ENCODE measurements around the gene PCDHGB7.
"Not testable (repeated sequence)": the region's sequence is repeated elsewhere in the genome, so short reads cannot be mapped to it uniquely, and the experiment has no call there.

Gene PCDHGB7

GRCh38 chr5:141397756-141398551 is 19.5 kb upstream of the PCDHGB7 start, which contains the start of gene PCDHGB5:
Gene PCDHGB5 (plus strand): TSS chr5:141397947. CDS start chr5:141398128, 181 bp downstream.
- DNase-seq (ENCODE audit: low read depth): peak; percentile 67

- no peak for DNase-seq (ENCODE audit: low read depth)
Observed at GRCh38 chr5:141398608-141399007, 18.9 kb upstream of the PCDHGB7 start.

- DNase-seq (ENCODE audit: low read depth): no peak
Observed at GRCh38 chr5:141399555-141400258, 17.8 kb upstream of the PCDHGB7 start.

- DNase-seq (ENCODE audit: low read depth): peak; percentile 48
Observed at GRCh38 chr5:141402553-141403243, 14.8 kb upstream of the PCDHGB7 start, which contains the start of gene PCDHGA9. Gene PCDHGA9 (plus strand): TSS chr5:141402778. CDS start chr5:141402953, 175 bp downstream.

- no peak for DNase-seq (ENCODE audit: low read depth)
Observed at GRCh38 chr5:141403387-141403786, 14.1 kb upstream of the PCDHGB7 start.

GRCh38 chr5:141407790-141408505 is 9.5 kb upstream of the PCDHGB7 start, which contains the start of gene PCDHGB6:
Gene PCDHGB6 (plus strand): TSS chr5:141408021. CDS start chr5:141408203, 182 bp downstream.
- DNase-seq (ENCODE audit: low read depth): peak; percentile 41

DNA sequence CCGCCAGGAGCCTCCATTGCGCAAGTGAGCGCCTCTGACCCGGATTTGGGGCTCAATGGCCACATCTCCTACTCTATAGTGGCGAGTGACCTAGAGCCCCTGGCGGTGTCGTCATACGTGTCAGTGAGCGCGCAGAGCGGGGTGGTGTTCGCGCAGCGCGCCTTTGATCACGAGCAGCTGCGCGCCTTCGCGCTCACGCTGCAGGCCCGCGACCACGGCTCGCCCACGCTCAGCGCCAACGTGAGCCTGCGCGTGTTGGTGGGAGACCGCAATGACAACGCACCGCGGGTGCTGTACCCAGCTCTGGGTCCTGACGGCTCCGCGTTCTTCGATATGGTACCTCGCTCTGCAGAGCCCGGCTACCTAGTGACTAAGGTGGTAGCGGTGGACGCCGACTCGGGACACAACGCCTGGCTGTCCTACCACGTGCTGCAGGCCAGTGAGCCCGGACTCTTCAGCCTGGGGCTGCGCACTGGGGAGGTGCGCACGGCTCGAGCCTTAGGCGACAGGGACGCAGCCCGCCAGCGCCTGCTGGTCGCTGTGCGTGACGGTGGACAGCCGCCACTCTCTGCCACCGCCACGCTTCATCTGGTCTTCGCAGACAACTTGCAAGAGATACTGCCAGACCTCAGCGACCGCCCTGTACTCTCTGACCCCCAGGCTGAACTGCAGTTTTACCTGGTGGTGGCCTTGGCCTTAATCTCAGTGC is 7.7 kb upstream of the PCDHGB7 start:
- no peak for DNase-seq (ENCODE audit: low read depth)

GRCh38 chr5:141411575-141411974 is 5.9 kb upstream of the PCDHGB7 start:
- no peak for DNase-seq (ENCODE audit: low read depth)

DNA sequence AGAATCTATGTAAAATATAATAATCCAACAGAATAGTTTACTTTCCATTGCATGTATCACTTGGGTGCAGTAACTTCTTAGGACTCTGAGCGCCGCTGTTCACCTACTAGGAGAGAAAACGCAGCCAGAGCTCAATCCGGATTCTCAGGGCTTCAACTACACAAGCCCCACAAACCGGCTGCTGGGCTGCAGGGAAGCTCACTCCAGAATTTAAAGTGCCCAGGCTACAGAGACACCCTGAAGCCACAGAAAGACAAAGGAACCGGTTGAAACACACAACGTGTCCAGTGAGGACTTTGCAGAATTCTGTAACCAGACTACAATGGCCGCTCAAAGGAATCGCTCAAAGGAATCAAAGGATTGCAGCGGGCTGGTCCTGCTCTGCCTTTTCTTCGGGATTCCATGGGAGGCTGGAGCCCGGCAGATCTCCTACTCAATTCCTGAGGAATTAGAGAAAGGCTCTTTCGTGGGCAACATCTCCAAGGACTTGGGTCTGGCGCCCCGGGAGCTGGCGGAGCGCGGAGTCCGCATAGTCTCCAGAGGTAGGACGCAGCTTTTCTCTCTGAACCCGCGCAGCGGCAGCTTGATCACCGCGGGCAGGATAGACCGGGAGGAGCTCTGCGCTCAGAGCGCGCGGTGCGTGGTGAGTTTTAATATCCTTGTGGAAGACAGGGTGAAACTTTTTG is 4.5 kb upstream of the PCDHGB7 start, which contains the start of gene PCDHGA10:
TSS of gene PCDHGA10 (plus strand) at position 134 of the 686 bp plus-strand sequence. CDS start at position 323, 189 bp downstream.
- peak; percentile 74 for DNase-seq (ENCODE audit: low read depth)

DNA sequence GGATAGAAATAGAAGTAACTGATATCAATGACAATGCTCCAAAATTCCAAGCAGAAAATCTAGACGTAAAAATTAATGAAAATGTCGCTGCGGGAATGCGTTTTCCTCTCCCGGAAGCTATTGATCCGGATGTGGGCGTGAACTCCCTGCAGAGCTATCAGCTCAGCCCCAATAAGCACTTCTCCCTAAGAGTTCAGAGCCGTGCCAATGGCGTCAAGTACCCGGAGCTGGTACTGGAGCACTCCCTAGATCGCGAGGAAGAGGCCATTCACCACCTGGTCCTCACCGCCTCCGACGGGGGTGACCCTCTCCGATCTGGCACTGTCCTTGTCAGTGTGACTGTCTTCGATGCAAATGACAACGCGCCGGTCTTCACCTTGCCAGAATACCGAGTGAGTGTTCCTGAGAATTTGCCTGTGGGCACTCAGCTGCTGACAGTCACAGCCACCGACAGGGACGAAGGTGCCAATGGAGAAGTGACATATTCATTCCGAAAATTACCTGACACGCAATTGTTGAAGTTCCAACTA is 3.9 kb upstream of the PCDHGB7 start:
- no peak for DNase-seq (ENCODE audit: low read depth)

DNA sequence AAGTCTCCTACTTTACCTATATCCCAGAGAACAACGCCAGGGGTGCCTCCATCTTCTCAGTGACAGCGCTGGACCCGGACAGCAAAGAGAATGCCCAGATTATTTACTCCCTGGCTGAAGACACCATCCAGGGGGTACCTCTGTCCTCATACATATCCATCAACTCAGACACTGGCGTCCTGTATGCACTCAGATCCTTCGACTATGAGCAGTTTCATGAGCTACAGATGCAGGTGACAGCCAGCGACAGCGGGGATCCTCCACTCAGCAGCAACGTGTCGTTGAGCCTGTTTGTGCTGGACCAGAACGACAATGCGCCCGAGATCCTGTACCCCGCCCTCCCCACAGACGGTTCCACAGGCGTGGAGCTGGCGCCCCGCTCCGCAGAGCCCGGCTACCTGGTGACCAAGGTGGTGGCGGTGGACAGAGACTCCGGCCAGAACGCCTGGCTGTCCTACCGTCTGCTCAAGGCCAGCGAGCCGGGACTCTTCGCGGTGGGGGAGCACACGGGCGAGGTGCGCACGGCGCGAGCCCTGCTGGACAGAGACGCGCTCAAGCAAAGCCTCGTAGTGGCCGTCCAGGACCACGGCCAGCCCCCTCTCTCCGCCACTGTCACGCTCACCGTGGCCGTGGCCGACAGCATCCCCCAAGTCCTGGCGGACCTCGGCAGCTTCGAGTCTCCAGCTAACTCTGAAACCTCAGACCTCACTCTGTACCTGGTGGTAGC is 2.8 kb upstream of the PCDHGB7 start:
- DNase-seq (ENCODE audit: low read depth): not testable (repeated sequence)

GRCh38 chr5:141415275-141415618 is 2.2 kb upstream of the PCDHGB7 start:
- not testable (repeated sequence) for DNase-seq (ENCODE audit: low read depth)

- DNase-seq (ENCODE audit: low read depth): no peak
Observed at GRCh38 chr5:141419074-141419880, 1.8 kb downstream of the PCDHGB7 start.

DNA sequence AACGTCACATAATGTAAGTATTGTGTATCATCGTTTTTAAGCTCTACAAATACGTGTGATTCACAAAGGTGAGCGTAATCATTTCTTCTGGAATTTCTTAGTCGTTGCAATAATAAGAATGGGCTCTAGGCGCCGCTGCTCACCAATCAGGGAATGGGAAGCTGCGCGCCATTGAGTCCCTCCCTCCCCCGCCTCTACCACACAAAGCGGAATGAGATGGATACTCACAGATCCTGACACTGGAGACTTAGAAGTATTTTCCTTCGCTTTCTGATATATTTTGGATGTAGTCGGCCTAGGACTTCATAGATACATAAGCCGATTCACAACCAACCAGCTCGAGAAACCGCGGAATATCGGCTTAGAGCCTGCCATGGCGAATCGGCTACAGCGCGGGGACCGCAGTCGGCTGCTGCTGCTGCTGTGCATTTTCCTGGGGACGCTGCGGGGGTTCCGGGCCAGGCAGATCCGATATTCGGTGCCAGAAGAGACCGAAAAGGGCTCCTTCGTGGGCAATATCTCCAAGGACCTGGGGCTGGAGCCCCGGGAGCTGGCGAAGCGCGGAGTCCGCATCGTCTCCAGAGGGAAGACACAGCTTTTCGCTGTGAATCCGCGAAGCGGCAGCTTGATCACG is 3.5 kb downstream of the PCDHGB7 start, which contains the start of gene PCDHGA11:
TSS of gene PCDHGA11 (plus strand) at position 197 of the 634 bp plus-strand sequence. CDS start at position 374, 177 bp downstream.
- peak; percentile 68 for DNase-seq (ENCODE audit: low read depth)

DNA sequence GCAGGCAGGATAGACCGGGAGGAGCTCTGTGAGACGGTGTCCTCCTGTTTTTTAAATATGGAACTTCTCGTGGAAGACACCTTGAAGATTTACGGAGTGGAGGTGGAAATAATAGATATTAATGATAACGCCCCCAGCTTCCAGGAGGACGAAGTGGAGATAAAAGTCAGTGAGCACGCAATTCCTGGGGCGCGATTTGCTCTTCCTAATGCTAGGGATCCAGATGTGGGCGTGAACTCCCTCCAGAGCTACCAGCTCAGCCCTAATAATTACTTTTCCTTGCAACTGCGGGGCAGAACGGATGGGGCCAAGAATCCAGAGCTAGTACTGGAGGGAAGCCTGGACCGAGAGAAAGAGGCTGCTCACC is 4.0 kb downstream of the PCDHGB7 start:
- DNase-seq (ENCODE audit: low read depth): no peak

- no peak for DNase-seq (ENCODE audit: low read depth)
Observed at GRCh38 chr5:141422742-141423291, 5.3 kb downstream of the PCDHGB7 start.

DNA sequence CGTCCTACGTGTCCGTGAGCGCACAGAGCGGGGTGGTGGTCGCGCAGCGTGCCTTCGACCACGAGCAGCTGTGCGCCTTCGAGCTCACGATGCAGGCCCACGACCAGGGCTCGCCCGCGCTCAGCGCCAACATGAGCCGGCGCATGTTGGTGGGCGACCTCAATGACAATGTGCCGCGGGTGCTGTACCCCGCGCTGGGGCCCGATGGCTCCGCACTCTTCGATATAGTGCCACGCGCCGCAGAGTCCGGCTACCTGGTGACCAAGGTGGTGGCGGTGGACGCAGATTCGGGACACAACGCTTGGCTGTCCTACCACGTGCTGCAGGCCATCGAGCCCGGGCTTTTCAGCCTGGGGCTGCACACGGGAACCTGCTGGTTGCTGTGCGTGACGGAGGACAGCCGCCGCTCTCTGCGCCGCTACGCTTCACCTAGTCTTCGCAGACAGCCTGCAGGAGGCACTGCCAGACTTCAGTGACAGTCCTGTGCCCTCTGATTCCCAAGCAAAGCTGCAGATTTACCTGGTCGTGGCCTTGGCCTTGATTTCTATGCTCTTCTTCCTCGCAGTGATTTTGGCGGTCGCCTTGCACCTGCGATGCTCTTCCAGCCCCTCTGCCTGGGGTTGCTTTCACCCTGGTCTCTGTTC is 10.4 kb downstream of the PCDHGB7 start:
- no peak for DNase-seq (ENCODE audit: low read depth)
